Loucy (cell line): ENCODE data around the gene XXYLT1.

Source experiments
- H2AFZ ChIP-seq: fragments of 200-600 bp; sonication (generic); 2 replicates; pipeline ENCODE4 v1.6.0; 2016; ENCODE audit warnings: antibody characterized with exemption, mild to moderate bottlenecking, low read length, moderate library complexity
- H3F3A ChIP-seq: fragments of 200-600 bp; 2 replicates; pipeline ENCODE4 v1.6.0; 2016; ENCODE audit warnings: antibody characterized with exemption, low read depth, mild to moderate bottlenecking
- H3K27me3 ChIP-seq: fragments of 200-600 bp; sonication (generic); 2 replicates; pipeline ENCODE4 v1.6.1; 2014; ENCODE audit warnings: low read length, mild to moderate bottlenecking; ENCODE audit not compliant: insufficient read depth, poor library complexity, severe bottlenecking
- H3K36me3 ChIP-seq: fragments of 200-600 bp; sonication (generic); 2 replicates; pipeline ENCODE4 v1.6.1; 2016; ENCODE audit warnings: low read length; ENCODE audit not compliant: insufficient read depth
- H3K4me1 ChIP-seq: fragments of 200-600 bp; sonication (generic); 2 replicates; pipeline ENCODE4 v1.5.1; 2014; ENCODE audit warnings: low read length, mild to moderate bottlenecking; ENCODE audit not compliant: insufficient read depth, poor library complexity, severe bottlenecking
- H3K4me2 ChIP-seq: fragments of 200-600 bp; sonication (generic); 2 replicates; pipeline ENCODE4 v1.6.0; 2014; ENCODE audit warnings: antibody characterized with exemption, low read length, low read depth, mild to moderate bottlenecking; ENCODE audit not compliant: poor library complexity, severe bottlenecking
- H3K4me3 ChIP-seq: fragments of 200-600 bp; sonication (generic); 2 replicates; pipeline ENCODE4 v1.5.1; 2014; ENCODE audit warnings: low read length, mild to moderate bottlenecking, mixed read lengths; ENCODE audit not compliant: poor library complexity, severe bottlenecking
- H3K79me2 ChIP-seq: fragments of 200-600 bp; sonication (generic); 2 replicates; pipeline ENCODE4 v1.6.1; 2014; ENCODE audit warnings: low read length; ENCODE audit not compliant: insufficient read depth
- H3K9ac ChIP-seq: fragments of 200-600 bp; sonication (generic); 2 replicates; pipeline ENCODE4 v1.6.0; 2014; ENCODE audit warnings: mild to moderate bottlenecking, low read depth, low read length, moderate library complexity; ENCODE audit not compliant: poor library complexity, severe bottlenecking
- H3K9me2 ChIP-seq: fragments of 200-600 bp; sonication (generic); replicated peaks from 2 replicates; pipeline ENCODE4 v1.6.1; 2016; ENCODE audit warnings: low read depth, low read length, mixed read lengths
- H3K9me3 ChIP-seq: fragments of 200-600 bp; sonication (generic); 2 replicates; pipeline ENCODE4 v1.6.1; 2014; ENCODE audit warnings: mild to moderate bottlenecking, antibody characterized with exemption, low read length, low read depth; ENCODE audit not compliant: insufficient read depth
- H4K20me1 ChIP-seq: fragments of 200-600 bp; sonication (generic); 2 replicates; pipeline ENCODE4 v1.6.0; 2014; ENCODE audit warnings: antibody characterized with exemption, low read length, mild to moderate bottlenecking; ENCODE audit not compliant: insufficient read depth, poor library complexity, severe bottlenecking
- EZH2phosphoT487 ChIP-seq: fragments of 200-600 bp; IDR thresholded peaks from 2 replicates; pipeline ENCODE4 v1.6.1; 2018; ENCODE audit warnings: antibody characterized with exemption, mild to moderate bottlenecking, moderate library complexity, borderline replicate concordance
- TF ChIP-seq, protein P1 (sequence below): fragments of 200-600 bp; sonication (generic); conservative IDR thresholded peaks from 2 replicates; pipeline ENCODE4 v1.5.1; 2014; ENCODE audit warnings: mild to moderate bottlenecking, antibody characterized with exemption, low read length

Gene XXYLT1

GRCh38 chr3:195182470-195182795 lies 88.5 kb downstream of the XXYLT1 start:
- H3K9me2 ChIP-seq = no peaks in the 10 kb centered on the region
- no peaks in the 10 kb centered on the region for H3K9me3 ChIP-seq
- H3K79me2 ChIP-seq = peaks cover 25% of the 10 kb centered on the region
- no peaks in the 10 kb centered on the region for H3K27me3 ChIP-seq
- H3K4me2 ChIP-seq = no peak overlapping the region
- peaks cover 6% of the 10 kb centered on the region; the same call in 1 of the 2 replicates for H3K36me3 ChIP-seq
- H3K9ac ChIP-seq = no peak overlapping the region
- no peaks in the 10 kb centered on the region for H3F3A ChIP-seq
- H2AFZ ChIP-seq = no peak overlapping the region
- H3K4me1 ChIP-seq = peaks cover 33% of the 10 kb centered on the region
- no peak overlapping the region for H3K4me3 ChIP-seq
- H4K20me1 ChIP-seq = no peaks in the 10 kb centered on the region
- no peak for TF ChIP-seq EZH2phosphoT487
- TF ChIP-seq, protein P1, sequence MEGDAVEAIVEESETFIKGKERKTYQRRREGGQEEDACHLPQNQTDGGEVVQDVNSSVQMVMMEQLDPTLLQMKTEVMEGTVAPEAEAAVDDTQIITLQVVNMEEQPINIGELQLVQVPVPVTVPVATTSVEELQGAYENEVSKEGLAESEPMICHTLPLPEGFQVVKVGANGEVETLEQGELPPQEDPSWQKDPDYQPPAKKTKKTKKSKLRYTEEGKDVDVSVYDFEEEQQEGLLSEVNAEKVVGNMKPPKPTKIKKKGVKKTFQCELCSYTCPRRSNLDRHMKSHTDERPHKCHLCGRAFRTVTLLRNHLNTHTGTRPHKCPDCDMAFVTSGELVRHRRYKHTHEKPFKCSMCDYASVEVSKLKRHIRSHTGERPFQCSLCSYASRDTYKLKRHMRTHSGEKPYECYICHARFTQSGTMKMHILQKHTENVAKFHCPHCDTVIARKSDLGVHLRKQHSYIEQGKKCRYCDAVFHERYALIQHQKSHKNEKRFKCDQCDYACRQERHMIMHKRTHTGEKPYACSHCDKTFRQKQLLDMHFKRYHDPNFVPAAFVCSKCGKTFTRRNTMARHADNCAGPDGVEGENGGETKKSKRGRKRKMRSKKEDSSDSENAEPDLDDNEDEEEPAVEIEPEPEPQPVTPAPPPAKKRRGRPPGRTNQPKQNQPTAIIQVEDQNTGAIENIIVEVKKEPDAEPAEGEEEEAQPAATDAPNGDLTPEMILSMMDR = no peak

- Histone ChIP-seq H2AFZ (no peak overlapping the region), H3K4me1 (peaks cover 33% of the 10 kb centered on the region), H4K20me1 (no peaks in the 10 kb centered on the region), H3K36me3 (peaks cover 6% of the 10 kb centered on the region; the same call in 1 of the 2 replicates), H3K9me3 (no peaks in the 10 kb centered on the region), H3K79me2 (peaks cover 21% of the 10 kb centered on the region), H3K4me2 (no peak overlapping the region), H3K4me3 (no peak overlapping the region), H3F3A (no peaks in the 10 kb centered on the region), H3K9me2 (no peaks in the 10 kb centered on the region), H3K9ac (no peak overlapping the region), H3K27me3 (no peaks in the 10 kb centered on the region)
- TF ChIP-seq, protein P1 = no peak
- TF ChIP-seq EZH2phosphoT487 = no peak
Observed at GRCh38 chr3:195181741-195182469, 89.1 kb downstream of the XXYLT1 start.

DNA sequence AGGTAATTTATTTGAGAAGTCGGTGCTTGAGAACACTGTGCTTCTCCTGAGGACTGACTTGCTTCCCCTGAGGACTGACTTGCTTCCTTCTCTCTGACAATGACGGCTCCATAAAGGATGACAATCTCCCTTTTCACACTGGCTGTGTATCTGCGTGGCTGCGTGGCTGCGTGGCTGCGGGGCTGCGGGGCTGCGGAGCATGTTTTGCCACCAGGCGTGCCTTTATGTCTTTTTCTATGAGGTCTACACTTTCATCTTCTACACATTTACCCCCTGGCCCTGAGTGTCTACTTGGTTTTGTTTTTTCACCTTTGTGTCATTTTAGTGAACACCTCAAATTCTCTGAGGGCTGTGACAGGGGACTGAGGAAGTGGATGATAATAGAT lies 89.9 kb downstream of the XXYLT1 start:
- H3K4me2 ChIP-seq = no peak overlapping the region
- H2AFZ ChIP-seq = no peak overlapping the region
- H3F3A ChIP-seq = no peaks in the 10 kb centered on the region
- TF ChIP-seq, protein P1 = no peak
- TF ChIP-seq EZH2phosphoT487 = no peak
- H4K20me1 ChIP-seq = no peaks in the 10 kb centered on the region
- H3K9me2 ChIP-seq = no peaks in the 10 kb centered on the region
- H3K27me3 ChIP-seq = no peaks in the 10 kb centered on the region
- H3K9me3 ChIP-seq = no peaks in the 10 kb centered on the region
- no peak overlapping the region for H3K4me3 ChIP-seq
- H3K4me1 ChIP-seq = peaks cover 33% of the 10 kb centered on the region
- H3K9ac ChIP-seq = no peak overlapping the region
- peaks cover 6% of the 10 kb centered on the region; the same call in 1 of the 2 replicates for H3K36me3 ChIP-seq
- H3K79me2 ChIP-seq = peaks cover 16% of the 10 kb centered on the region
